ENCODE measurements around the gene EBPL.

- no peak for TF ChIP-seq SPI1 (IDR thresholded peaks at IDR 0.05; ENCODE audit: borderline replicate concordance, low read depth, low read length)
- no peak for TF ChIP-seq SAFB (IDR thresholded peaks at IDR 0.05; ENCODE audit: borderline replicate concordance, low read depth, low read length)
- TF ChIP-seq TBL1XR1 (IDR thresholded peaks at IDR 0.05; ENCODE audit: low read length in 2 of 2): no peak
- no peak for TF ChIP-seq ZBTB26 (CRISPR knock-in tag; IDR thresholded peaks at IDR 0.05)
- TF ChIP-seq KLF10 (CRISPR knock-in tag; IDR thresholded peaks at IDR 0.05): no peak
- no peak for TF ChIP-seq CGGBP1 (CRISPR knock-in tag; IDR thresholded peaks at IDR 0.05)
- no peak for TF ChIP-seq MAX (CRISPR knock-in tag; IDR thresholded peaks at IDR 0.05)
- TF ChIP-seq CHD2 (IDR thresholded peaks at IDR 0.05; ENCODE audit: low read depth, low read length): no peak
- peak; percentile 65 for TF ChIP-seq PKNOX1 (IDR thresholded peaks at IDR 0.05)
These were observed 59.1 kb downstream of the EBPL start for GRCh38 chr13:49632156-49632555.
